GM21717 (cell line): ENCODE data around the gene CMC1.
A peak's percentile ranks its signal among the peaks of the same experiment; 100 is the strongest.
"Not testable (repeated sequence)": the region's sequence is repeated elsewhere in the genome, so short reads cannot be mapped to it uniquely, and the experiment has no call there.

ENCODE experiments used
- ATAC-seq: cut with Tn5 transposase; IDR thresholded peaks from one replicate; pipeline ENCODE4 v1.9.1; 2021; ENCODE audit warnings: mild to moderate bottlenecking, moderate library complexity; ENCODE audit not compliant: unreplicated experiment

The CMC1 gene

DNA sequence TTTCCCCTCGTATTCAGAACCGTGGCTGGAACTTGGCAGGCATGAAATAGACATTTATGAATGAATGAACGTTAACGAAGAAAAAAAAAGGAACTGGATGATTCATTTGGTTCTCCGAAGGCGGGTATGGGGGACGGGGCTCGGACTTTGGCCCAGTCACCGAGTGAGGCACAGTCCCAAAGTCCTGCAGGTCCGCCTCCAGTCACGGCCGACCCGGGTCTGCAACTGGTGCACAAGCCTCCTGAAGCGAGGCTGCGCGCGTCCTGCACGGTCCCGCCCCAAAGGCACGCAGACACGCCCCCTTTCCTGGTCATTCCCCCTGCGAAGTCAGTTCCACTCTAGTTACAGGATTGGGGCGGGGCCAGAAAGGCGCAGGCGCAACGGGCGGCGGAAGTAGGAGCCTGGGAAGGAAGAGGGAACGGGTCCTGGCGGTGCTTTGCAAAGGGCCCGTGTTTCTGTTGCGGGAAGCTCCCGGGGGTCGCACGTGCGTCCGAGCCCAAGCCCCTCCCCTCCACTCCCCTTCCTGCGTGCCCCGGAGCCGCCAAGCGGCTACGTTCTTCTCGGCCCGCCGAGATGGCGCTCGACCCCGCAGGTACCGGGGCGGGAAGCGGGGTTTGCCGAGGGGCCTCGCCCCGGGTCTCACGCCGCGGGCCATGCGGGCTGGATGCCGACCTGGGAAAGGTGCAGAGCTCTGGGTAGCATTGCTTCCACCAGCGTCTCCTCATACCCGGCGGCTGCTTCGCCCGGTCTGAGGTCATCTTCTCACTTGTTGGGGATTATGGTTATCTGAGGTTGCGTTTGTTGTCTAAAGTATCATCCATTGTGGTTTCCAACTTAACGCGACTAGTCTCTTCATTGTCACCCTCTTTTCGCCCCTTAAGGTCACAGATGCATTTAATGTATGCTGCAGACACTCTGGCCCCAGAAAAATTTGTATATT, at the start of gene CMC1:
Gene CMC1 (plus strand): TSS at position 399 of the 940 bp plus-strand sequence. CDS start 175 bp downstream, at position 574.
- ATAC-seq = peak; percentile 100

GRCh38 chr3:28198161-28198560, 43.3 kb upstream of the CMC1 start:
- ATAC-seq = no peak

- no peak for ATAC-seq
Observed at GRCh38 chr3:28198974-28199373, 42.4 kb upstream of the CMC1 start.

- not testable (repeated sequence) for ATAC-seq
Observed at GRCh38 chr3:28199643-28200042, 41.8 kb upstream of the CMC1 start.

- not testable (repeated sequence) for ATAC-seq
Observed at GRCh38 chr3:28200366-28200848, 41.0 kb upstream of the CMC1 start.

- no peak for ATAC-seq
Observed at GRCh38 chr3:28206479-28206878, 34.9 kb upstream of the CMC1 start.

- no peak for ATAC-seq
Observed at GRCh38 chr3:28207000-28207733, 34.3 kb upstream of the CMC1 start.

- ATAC-seq = no peak
Observed at GRCh38 chr3:28210968-28211713, 30.3 kb upstream of the CMC1 start.

DNA sequence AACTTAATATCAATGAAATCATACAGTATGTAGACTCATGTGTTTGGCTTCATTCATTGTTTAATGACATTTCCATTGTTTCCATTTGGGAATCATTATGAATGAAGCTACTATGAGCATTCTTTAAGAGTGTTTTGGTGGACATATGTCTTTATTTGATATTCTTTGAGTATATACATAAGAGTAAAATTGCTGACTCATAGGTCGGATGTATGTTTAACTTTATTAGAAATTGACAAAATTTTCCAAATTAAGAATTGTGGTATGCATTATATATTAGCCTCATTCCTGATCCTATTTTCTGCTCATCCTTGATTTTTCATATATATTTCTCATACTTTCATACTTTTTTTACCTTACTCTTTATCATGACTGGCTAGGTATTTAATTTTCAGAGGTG, 28.7 kb upstream of the CMC1 start:
- no peak for ATAC-seq

GRCh38 chr3:28215407-28215806, 26.0 kb upstream of the CMC1 start:
- no peak for ATAC-seq

GRCh38 chr3:28218071-28218916, 23.1 kb upstream of the CMC1 start:
- ATAC-seq = no peak

- no peak for ATAC-seq
Observed at GRCh38 chr3:28218917-28219198, 22.6 kb upstream of the CMC1 start.

GRCh38 chr3:28224430-28224829, 17.0 kb upstream of the CMC1 start:
- ATAC-seq = no peak

DNA sequence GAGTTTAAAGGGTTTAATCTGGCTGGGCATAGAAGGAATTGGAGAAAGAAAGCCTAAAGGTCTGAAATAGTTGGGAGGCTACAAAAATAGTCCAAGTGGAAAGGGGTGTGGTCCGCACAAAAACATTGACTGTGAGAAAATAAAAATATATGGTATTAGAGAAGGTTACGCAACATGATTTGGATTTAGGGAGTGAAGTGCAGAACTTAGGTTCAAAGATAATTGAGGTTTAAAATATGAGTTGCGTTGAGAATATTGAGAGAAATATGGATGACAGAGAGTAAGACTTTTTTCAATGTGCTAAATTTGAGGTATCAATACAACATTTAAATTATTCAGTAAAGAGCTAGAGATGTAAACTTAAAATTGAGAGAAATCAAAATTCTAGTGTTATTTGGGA, 15.4 kb upstream of the CMC1 start:
- no peak for ATAC-seq

GRCh38 chr3:28228623-28229022, 12.8 kb upstream of the CMC1 start:
- no peak for ATAC-seq

GRCh38 chr3:28232659-28233058, 8.8 kb upstream of the CMC1 start:
- no peak for ATAC-seq

DNA sequence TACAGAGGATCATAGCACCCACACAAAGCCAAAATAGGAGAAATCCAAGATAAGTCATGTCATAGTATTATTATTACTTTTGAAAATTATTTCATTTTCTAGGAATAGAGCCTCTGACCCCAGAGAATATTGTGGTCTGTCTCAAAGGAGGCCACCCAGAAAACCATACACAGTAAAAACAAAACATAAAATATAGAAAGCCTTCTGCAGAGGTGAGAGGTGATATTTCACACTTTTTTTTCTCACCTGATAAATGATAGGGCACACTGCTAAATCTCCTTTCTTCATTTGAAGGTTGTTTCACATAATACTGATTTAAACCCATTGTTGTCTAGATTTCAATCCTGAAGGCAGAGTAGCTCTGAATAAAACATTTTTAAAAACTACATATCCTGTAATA, 7.0 kb upstream of the CMC1 start:
- no peak for ATAC-seq

GRCh38 chr3:28239108-28239507, 2.3 kb upstream of the CMC1 start:
- ATAC-seq = no peak

DNA sequence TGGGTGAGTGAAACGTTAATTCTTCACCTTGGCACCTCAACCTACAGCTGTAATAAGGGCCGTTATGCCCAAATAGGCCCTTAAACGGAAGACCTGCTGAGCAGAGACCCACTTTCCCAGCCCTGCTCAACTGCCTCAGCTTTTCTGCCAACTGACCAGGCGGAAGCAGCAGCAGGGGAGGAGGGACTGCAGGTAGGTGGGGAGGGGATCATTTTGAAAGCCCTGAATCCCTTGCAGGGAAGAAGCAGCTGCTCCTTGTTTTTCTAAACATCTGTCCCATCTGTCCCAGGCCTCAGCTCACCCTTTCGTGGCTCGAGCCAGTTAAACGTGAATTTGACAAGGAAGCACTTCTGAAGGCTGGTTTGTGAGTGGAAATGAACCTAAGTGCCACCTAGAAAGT, 978 bp upstream of the CMC1 start:
- ATAC-seq = no peak

- ATAC-seq = no peak
Observed at GRCh38 chr3:28242519-28242918, 1.1 kb downstream of the CMC1 start.
